GM23338 (cell line): ENCODE results near the gene MYRFL. TPM values are rescaled to one million over a fixed set of nuclear protein-coding genes. Genes with fewer than 3 reads are reported as not detected.

Experiments used
- ATAC-seq: fragments of 200-7000 bp; cut with Tn5 transposase; 3 replicates; pipeline ENCODE4 v1.9.1; 2020
- DNase-seq: peaks from one replicate; pipeline ENCODE4 v3.0.0-alpha.2; 2015; ENCODE audit warnings: low spot score
- H2AFZ ChIP-seq: fragments of 200-600 bp; sonication (generic); 2 replicates; pipeline ENCODE4 v1.8.0; 2016; ENCODE audit warnings: antibody characterized with exemption, mild to moderate bottlenecking, moderate library complexity
- H3F3A ChIP-seq: fragments of 200-600 bp; sonication (generic); replicated peaks from 2 replicates; pipeline ENCODE4 v1.8.0; 2017; ENCODE audit warnings: antibody characterized with exemption, mixed run types, low read depth
- H3K27ac ChIP-seq: fragments of 200-600 bp; sonication (generic); 2 replicates; pipeline ENCODE4 v1.6.1; 2016; ENCODE audit warnings: low read depth
- H3K27me3 ChIP-seq: fragments of 200-600 bp; sonication (generic); 2 replicates; pipeline ENCODE4 v1.8.0; 2016; ENCODE audit warnings: mild to moderate bottlenecking, mixed run types, moderate library complexity; ENCODE audit not compliant: insufficient read depth
- H3K36me3 ChIP-seq: fragments of 200-600 bp; sonication (generic); 2 replicates; pipeline ENCODE4 v1.8.0; 2016; ENCODE audit warnings: mild to moderate bottlenecking; ENCODE audit not compliant: insufficient read depth
- H3K4me1 ChIP-seq: fragments of 200-600 bp; sonication (generic); 2 replicates; pipeline ENCODE4 v1.8.0; 2016; ENCODE audit warnings: mild to moderate bottlenecking, moderate library complexity; ENCODE audit not compliant: insufficient read depth
- H3K4me2 ChIP-seq: fragments of 200-600 bp; sonication (generic); 2 replicates; pipeline ENCODE4 v1.7.1; 2017; ENCODE audit warnings: mixed run types
- H3K4me3 ChIP-seq: fragments of 200-600 bp; sonication (generic); 2 replicates; pipeline ENCODE4 v1.6.1; 2016; ENCODE audit warnings: mixed run types
- H3K79me2 ChIP-seq: fragments of 200-600 bp; sonication (generic); replicated peaks from 2 replicates; pipeline ENCODE4 v1.8.0; 2017; ENCODE audit warnings: mild to moderate bottlenecking; ENCODE audit not compliant: insufficient read depth
- H3K9me2 ChIP-seq: fragments of 200-600 bp; sonication (generic); 2 replicates; pipeline ENCODE4 v1.8.0; 2017; ENCODE audit not compliant: insufficient read depth
- H4K20me1 ChIP-seq: fragments of 200-600 bp; sonication (generic); replicated peaks from 2 replicates; pipeline ENCODE4 v1.8.0; 2017; ENCODE audit warnings: mild to moderate bottlenecking; ENCODE audit not compliant: insufficient read depth
- H3K27ac Mint-ChIP-seq: 2 replicates; pipeline ENCODE4 v1.8.0; 2020; ENCODE audit warnings: inconsistent platforms, mild to moderate bottlenecking, moderate library complexity, mixed read lengths
- H3K27me3 Mint-ChIP-seq: 3 replicates; pipeline ENCODE4 v1.8.0; 2022; ENCODE audit warnings: low read depth, mild to moderate bottlenecking, moderate library complexity, mixed read lengths, inconsistent platforms; ENCODE audit not compliant: insufficient read depth, poor library complexity
- H3K36me3 Mint-ChIP-seq: 3 replicates; pipeline ENCODE4 v1.8.0; 2021; ENCODE audit warnings: low read depth, mild to moderate bottlenecking, inconsistent platforms, moderate library complexity, mixed read lengths
- H3K4me1 Mint-ChIP-seq: 3 replicates; pipeline ENCODE4 v1.8.0; 2020; ENCODE audit warnings: mild to moderate bottlenecking, inconsistent platforms, mixed read lengths
- H3K4me3 Mint-ChIP-seq: 3 replicates; pipeline ENCODE4 v1.8.0; 2021; ENCODE audit warnings: moderate library complexity, mild to moderate bottlenecking, inconsistent platforms, mixed read lengths
- H3K9me3 Mint-ChIP-seq: 3 replicates; pipeline ENCODE4 v1.8.0; 2020; ENCODE audit warnings: moderate library complexity, mild to moderate bottlenecking, inconsistent platforms, mixed read lengths
- EZH2phosphoT487 ChIP-seq: fragments of 200-600 bp; sonication (generic); IDR thresholded peaks from one replicate; pipeline ENCODE4 v1.8.1; 2018; ENCODE audit warnings: antibody characterized with exemption; ENCODE audit not compliant: unreplicated experiment
- JUNB ChIP-seq: IDR thresholded peaks from one replicate; pipeline ENCODE4 v1.6.1; 2016; ENCODE audit warnings: antibody characterized with exemption; ENCODE audit not compliant: unreplicated experiment
- NANOG ChIP-seq: IDR thresholded peaks from 2 replicates; pipeline ENCODE4 v1.6.1; 2016; ENCODE audit warnings: antibody characterized with exemption, borderline replicate concordance
- STAT1 ChIP-seq: IDR thresholded peaks from one replicate; pipeline ENCODE4 v1.6.1; 2016; ENCODE audit warnings: antibody characterized with exemption; ENCODE audit not compliant: unreplicated experiment
- ZNF114 ChIP-seq: fragments of 250-450 bp; sonication (Bioruptor Pico); IDR thresholded peaks from 2 replicates; pipeline ENCODE4 v1.5.0; 2020; ENCODE audit warnings: mild to moderate bottlenecking, moderate library complexity
- polyA plus RNA-seq: library from polyadenylated mRNA; unstranded; fragments of >200 nt; fragmentation: Nextera tagmentation; extraction: Ambion mirVana; gene quantifications from 2 replicates; pipeline ENCODE4 v1.2.1, GENCODE V29; 2016
- total RNA-seq: library from RNA; depleted of rRNA; stranded (reverse); fragments of >200 nt; shearing (Covaris generic); gene quantifications from 2 replicates; pipeline ENCODE4 v1.2.3, GENCODE V29; 2014
- TF ChIP-seq, protein P1 (sequence below), 2 experiments: fragments of 200-600 bp in 1 of 2; sonication (generic) in 1 of 2; conservative IDR thresholded peaks; 2 replicates each; pipeline versions ENCODE4 v1.5.1 to v1.6.1; 2016 to 2017; ENCODE audit warnings: antibody characterized with exemption in 2 of 2, low read depth in 2 of 2, mild to moderate bottlenecking in 2 of 2, moderate library complexity in 1 of 2
- TF ChIP-seq, protein P2 (sequence below): fragments of 250-450 bp; sonication (Bioruptor Pico); IDR thresholded peaks from 2 replicates; pipeline ENCODE4 v1.5.0; 2020; ENCODE audit warnings: mild to moderate bottlenecking, moderate library complexity

The MYRFL gene
- total and polyA plus RNA-seq, 2 experiments from 2014 or later: 2.3 to 2.8 TPM

DNA sequence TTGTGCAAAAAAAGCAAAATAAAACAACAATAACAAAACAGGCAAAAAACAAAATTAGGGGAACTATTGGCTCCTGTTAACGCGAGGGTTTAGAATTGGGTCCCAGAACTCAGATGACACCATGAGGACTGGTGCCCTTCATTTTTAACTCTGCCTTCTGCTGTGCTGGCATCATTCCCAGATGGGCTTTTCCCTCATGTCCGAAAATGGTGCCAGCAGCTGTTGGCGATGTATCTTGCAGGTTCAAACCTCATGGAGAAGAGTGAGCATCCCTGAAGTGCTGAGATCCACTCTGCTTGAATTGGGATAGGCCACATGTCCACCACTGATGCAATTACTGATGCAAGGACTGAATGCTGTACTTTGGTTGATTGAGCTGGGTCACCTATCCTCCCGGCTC, 61.1 kb downstream of the MYRFL start:
- Histone ChIP-seq H3F3A (no peaks in the 10 kb centered on the region), H3K4me1 (no peaks in the 10 kb centered on the region), H3K9me2 (peaks cover 11% of the 10 kb centered on the region), H4K20me1 (no peaks in the 10 kb centered on the region), H3K4me2 (no peak overlapping the region), H3K36me3 (no peaks in the 10 kb centered on the region), H3K4me3 (no peak overlapping the region), H2AFZ (0 out of 2 replicates have a peak overlapping the region, but pooled peaks have one; percentile 19), H3K27me3 (no peaks in the 10 kb centered on the region), H3K27ac (no peak overlapping the region), H3K79me2 (no peaks in the 10 kb centered on the region)
- Mint-ChIP-seq H3K27me3 (peaks cover under 1% of the 10 kb centered on the region), H3K9me3 (no peaks in the 10 kb centered on the region), H3K27ac (no peak overlapping the region), H3K4me1 (no peaks in the 10 kb centered on the region; the same call in 2 of the 3 replicates), H3K4me3 (no peak overlapping the region), H3K36me3 (no peaks in the 10 kb centered on the region)
- ATAC-seq (no peak), DNase-seq (no peak)
- TF ChIP-seq, protein P1, sequence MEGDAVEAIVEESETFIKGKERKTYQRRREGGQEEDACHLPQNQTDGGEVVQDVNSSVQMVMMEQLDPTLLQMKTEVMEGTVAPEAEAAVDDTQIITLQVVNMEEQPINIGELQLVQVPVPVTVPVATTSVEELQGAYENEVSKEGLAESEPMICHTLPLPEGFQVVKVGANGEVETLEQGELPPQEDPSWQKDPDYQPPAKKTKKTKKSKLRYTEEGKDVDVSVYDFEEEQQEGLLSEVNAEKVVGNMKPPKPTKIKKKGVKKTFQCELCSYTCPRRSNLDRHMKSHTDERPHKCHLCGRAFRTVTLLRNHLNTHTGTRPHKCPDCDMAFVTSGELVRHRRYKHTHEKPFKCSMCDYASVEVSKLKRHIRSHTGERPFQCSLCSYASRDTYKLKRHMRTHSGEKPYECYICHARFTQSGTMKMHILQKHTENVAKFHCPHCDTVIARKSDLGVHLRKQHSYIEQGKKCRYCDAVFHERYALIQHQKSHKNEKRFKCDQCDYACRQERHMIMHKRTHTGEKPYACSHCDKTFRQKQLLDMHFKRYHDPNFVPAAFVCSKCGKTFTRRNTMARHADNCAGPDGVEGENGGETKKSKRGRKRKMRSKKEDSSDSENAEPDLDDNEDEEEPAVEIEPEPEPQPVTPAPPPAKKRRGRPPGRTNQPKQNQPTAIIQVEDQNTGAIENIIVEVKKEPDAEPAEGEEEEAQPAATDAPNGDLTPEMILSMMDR (conservative IDR thresholded peaks at IDR 0.05; ENCODE audit: low read depth in 2 of 2): no peak
- no peak for TF ChIP-seq ZNF114 (CRISPR knock-in tag)
- TF ChIP-seq NANOG: no peak
- TF ChIP-seq JUNB: no peak
- TF ChIP-seq STAT1: no peak
- no peak for TF ChIP-seq EZH2phosphoT487
- TF ChIP-seq, protein P2, sequence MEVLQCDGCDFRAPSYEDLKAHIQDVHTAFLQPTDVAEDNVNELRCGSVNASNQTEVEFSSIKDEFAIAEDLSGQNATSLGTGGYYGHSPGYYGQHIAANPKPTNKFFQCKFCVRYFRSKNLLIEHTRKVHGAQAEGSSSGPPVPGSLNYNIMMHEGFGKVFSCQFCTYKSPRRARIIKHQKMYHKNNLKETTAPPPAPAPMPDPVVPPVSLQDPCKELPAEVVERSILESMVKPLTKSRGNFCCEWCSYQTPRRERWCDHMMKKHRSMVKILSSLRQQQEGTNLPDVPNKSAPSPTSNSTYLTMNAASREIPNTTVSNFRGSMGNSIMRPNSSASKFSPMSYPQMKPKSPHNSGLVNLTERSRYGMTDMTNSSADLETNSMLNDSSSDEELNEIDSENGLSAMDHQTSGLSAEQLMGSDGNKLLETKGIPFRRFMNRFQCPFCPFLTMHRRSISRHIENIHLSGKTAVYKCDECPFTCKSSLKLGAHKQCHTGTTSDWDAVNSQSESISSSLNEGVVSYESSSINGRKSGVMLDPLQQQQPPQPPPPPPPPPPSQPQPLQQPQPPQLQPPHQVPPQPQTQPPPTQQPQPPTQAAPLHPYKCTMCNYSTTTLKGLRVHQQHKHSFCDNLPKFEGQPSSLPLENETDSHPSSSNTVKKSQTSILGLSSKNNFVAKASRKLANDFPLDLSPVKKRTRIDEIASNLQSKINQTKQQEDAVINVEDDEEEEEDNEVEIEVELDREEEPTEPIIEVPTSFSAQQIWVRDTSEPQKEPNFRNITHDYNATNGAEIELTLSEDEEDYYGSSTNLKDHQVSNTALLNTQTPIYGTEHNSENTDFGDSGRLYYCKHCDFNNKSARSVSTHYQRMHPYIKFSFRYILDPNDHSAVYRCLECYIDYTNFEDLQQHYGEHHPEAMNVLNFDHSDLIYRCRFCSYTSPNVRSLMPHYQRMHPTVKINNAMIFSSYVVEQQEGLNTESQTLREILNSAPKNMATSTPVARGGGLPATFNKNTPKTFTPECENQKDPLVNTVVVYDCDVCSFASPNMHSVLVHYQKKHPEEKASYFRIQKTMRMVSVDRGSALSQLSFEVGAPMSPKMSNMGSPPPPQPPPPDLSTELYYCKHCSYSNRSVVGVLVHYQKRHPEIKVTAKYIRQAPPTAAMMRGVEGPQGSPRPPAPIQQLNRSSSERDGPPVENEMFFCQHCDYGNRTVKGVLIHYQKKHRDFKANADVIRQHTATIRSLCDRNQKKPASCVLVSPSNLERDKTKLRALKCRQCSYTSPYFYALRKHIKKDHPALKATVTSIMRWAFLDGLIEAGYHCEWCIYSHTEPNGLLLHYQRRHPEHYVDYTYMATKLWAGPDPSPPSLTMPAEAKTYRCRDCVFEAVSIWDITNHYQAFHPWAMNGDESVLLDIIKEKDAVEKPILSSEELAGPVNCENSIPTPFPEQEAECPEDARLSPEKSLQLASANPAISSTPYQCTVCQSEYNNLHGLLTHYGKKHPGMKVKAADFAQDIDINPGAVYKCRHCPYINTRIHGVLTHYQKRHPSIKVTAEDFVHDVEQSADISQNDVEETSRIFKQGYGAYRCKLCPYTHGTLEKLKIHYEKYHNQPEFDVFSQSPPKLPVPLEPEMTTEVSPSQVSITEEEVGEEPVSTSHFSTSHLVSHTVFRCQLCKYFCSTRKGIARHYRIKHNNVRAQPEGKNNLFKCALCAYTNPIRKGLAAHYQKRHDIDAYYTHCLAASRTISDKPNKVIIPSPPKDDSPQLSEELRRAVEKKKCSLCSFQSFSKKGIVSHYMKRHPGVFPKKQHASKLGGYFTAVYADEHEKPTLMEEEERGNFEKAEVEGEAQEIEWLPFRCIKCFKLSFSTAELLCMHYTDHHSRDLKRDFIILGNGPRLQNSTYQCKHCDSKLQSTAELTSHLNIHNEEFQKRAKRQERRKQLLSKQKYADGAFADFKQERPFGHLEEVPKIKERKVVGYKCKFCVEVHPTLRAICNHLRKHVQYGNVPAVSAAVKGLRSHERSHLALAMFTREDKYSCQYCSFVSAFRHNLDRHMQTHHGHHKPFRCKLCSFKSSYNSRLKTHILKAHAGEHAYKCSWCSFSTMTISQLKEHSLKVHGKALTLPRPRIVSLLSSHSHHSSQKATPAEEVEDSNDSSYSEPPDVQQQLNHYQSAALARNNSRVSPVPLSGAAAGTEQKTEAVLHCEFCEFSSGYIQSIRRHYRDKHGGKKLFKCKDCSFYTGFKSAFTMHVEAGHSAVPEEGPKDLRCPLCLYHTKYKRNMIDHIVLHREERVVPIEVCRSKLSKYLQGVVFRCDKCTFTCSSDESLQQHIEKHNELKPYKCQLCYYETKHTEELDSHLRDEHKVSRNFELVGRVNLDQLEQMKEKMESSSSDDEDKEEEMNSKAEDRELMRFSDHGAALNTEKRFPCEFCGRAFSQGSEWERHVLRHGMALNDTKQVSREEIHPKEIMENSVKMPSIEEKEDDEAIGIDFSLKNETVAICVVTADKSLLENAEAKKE (CRISPR knock-in tag): no peak
